Measurements from ENCODE around the gene THAP4. TPM values are rescaled to one million over a fixed set of nuclear protein-coding genes. Genes with fewer than 3 reads are reported as not detected.

The THAP4 gene
- total and polyA plus RNA-seq, 2 of the 4 experiments (the other 2 are of a cell fraction) = 33.9 to 55.1 TPM

GRCh38 chr2:241553512-241553830 is 83.5 kb downstream of the THAP4 start:
- Histone ChIP-seq H3K56ac (ENCODE audit: extremely low read depth, insufficient read depth, low read length) (no peak overlapping the region), H3K27me3 (ENCODE audit: control insufficient read depth, insufficient read depth, low read length) (no peaks in the 10 kb centered on the region), H4K91ac (ENCODE audit: insufficient read depth, low read depth, low read length) (no peak overlapping the region), H4K8ac (ENCODE audit: low read depth in 2 of 2, low read length in 2 of 2) (no peak overlapping the region), H3K4me3 (ENCODE audit: insufficient read depth, low read depth, low read length) (no peak overlapping the region), H2BK120ac (ENCODE audit: low read depth, low read length) (no peak overlapping the region), H3K9me3 (ENCODE audit: control insufficient read depth, insufficient read depth, low read length) (no peaks in the 10 kb centered on the region), H3K4me2 (ENCODE audit: low read depth, low read length) (no peak overlapping the region), H3K4me1 (ENCODE audit: control insufficient read depth, insufficient read depth, low read length) (peaks cover 18% of the 10 kb centered on the region), H2AFZ (replicated peaks; ENCODE audit: low read length, poor library complexity) (no peak overlapping the region), H3K14ac (replicated peaks; ENCODE audit: low read depth, low read length) (no peak overlapping the region), H3K23ac (ENCODE audit: low read depth, low read length) (no peak overlapping the region), H2BK5ac (ENCODE audit: low read depth, low read length, poor library complexity, severe bottlenecking) (no peak overlapping the region), H3K27ac (ENCODE audit: insufficient read depth, low read length) (no peak overlapping the region), H4K5ac (ENCODE audit: low read depth, low read length) (no peak overlapping the region), H2BK20ac (ENCODE audit: low read depth, low read length) (no peak overlapping the region), H2AK5ac (ENCODE audit: low read depth, low read length) (no peak overlapping the region), H2AK9ac (replicated peaks; ENCODE audit: low read depth, low read length, poor library complexity) (no peak overlapping the region), H3K9ac (ENCODE audit: low read depth, low read length) (no peak overlapping the region), H2BK15ac (ENCODE audit: low read depth, low read length) (no peak overlapping the region), H3K36me3 (ENCODE audit: control insufficient read depth, insufficient read depth, low read length) (no peaks in the 10 kb centered on the region), H3K9me1 (ENCODE audit: insufficient read depth, low read length) (peaks cover 9% of the 10 kb centered on the region; the same call in 1 of the 2 replicates), H3K79me1 (ENCODE audit: low read depth in 1 of 2, low read length in 2 of 2) (peaks cover 0 to 7% of the 10 kb centered on the region in 2 experiments; a peak in 2 of 4 replicates), H3K18ac (ENCODE audit: low read depth, low read length) (no peak overlapping the region), H4K20me1 (ENCODE audit: insufficient read depth, low read length) (peaks cover 3% of the 10 kb centered on the region; the same call in 1 of the 2 replicates), H3K4ac (ENCODE audit: low read depth, low read length) (no peak overlapping the region)
- DNase-seq (no peak), ATAC-seq (ENCODE audit: low read depth) (no peak)
- POLR2A ChIA-PET (ENCODE audit: unreplicated experiment) = no interaction called here
- intact Hi-C loops (cut with micrococcal nuclease) = no loop called here
- CTCF ChIA-PET = no interaction called here
- WGBS, 2 experiments (ENCODE audit: extremely low coverage in 2 of 2, insufficient read length in 1 of 2) = 97% methylated on average over 5 of the region's 12 CpGs; no CpG with 5 or more reads in 1 of the 2 experiments
- in situ Hi-C loops (cut with MboI; ENCODE audit: low sequenced_read_pairs) = no loop called here
- TF ChIP-seq NFE2L2 (IDR thresholded peaks at IDR 0.05; ENCODE audit: low read depth, low read length) (no peak), RAD21 (IDR thresholded peaks at IDR 0.05; ENCODE audit: low read length) (no peak), MAFK (IDR thresholded peaks at IDR 0.05; ENCODE audit: low read depth, low read length) (no peak), CTCF (conservative IDR thresholded peaks at IDR 0.05; ENCODE audit: low read depth, low read length) (no peak), CEBPB (IDR thresholded peaks at IDR 0.05; ENCODE audit: low read depth, low read length) (no peak), BHLHE40 (IDR thresholded peaks at IDR 0.05; ENCODE audit: low read depth, low read length) (no peak), MAZ (IDR thresholded peaks at IDR 0.05; ENCODE audit: borderline replicate concordance, low read depth, low read length) (no peak), RCOR1 (IDR thresholded peaks at IDR 0.05; ENCODE audit: insufficient replicate concordance, low read length) (no peak)
- dilution Hi-C loops (cut with HindIII; ENCODE audit: low sequenced_read_pairs, unreplicated experiment) = no loop called here
- BruUV-seq (replicated peaks) = no TSS peak
